Kidney (tissue), 14 donors: ENCODE measurements around the gene NIPBL. TPM values are rescaled to one million over a fixed set of nuclear protein-coding genes. Genes with fewer than 3 reads are reported as not detected.

Source experiments
- DNase-seq, 5 donors: peaks; one replicate each; pipeline ENCODE4 v3.0.0-alpha.2; 2013 to 2020
- FAIRE-seq: peaks from 2 replicates; lab custom pipeline; 2012; peaks lifted over from hg19 to GRCh38; lab: Jason Lieb, UNC
- H3K27ac ChIP-seq, 2 donors: one replicate each; pipeline ENCODE4 v1.7.0; 2013; ENCODE audit warnings: low read depth in 2 of 2, low read length in 2 of 2, inconsistent platforms in 1 of 2
- H3K27me3 ChIP-seq: one replicate; pipeline ENCODE4 v1.7.1; 2013; ENCODE audit warnings: low read length, inconsistent platforms; ENCODE audit not compliant: control insufficient read depth, insufficient read depth
- H3K36me3 ChIP-seq, 3 donors: one replicate each; pipeline versions ENCODE4 v1.7.0 to v1.7.1; 2013; ENCODE audit warnings: low read length in 3 of 3, control low read depth in 1 of 3, inconsistent platforms in 1 of 3; ENCODE audit not compliant: insufficient read depth in 3 of 3, control insufficient read depth in 2 of 3
- H3K4me1 ChIP-seq, 3 donors: one replicate each; pipeline versions ENCODE4 v1.7.0 to v1.7.1; 2013; ENCODE audit warnings: low read length in 3 of 3, inconsistent platforms in 1 of 3, low read depth in 1 of 3; ENCODE audit not compliant: control insufficient read depth in 2 of 3, insufficient read depth in 2 of 3
- H3K4me3 ChIP-seq, 3 donors: one replicate each; pipeline versions ENCODE4 v1.7.0 to v1.8.1; 2013; ENCODE audit warnings: low read length in 3 of 3, control low read depth in 1 of 3, inconsistent platforms in 1 of 3
- H3K9ac ChIP-seq, 3 donors: one replicate each; pipeline versions ENCODE4 v1.7.0 to v1.7.1; 2013; ENCODE audit warnings: low read length in 3 of 3, control low read depth in 1 of 3, inconsistent platforms in 1 of 3
- H3K9me3 ChIP-seq, 3 donors: one replicate each; pipeline versions ENCODE4 v1.7.0 to v1.7.1; 2013; ENCODE audit warnings: low read length in 3 of 3, control low read depth in 1 of 3, inconsistent platforms in 1 of 3; ENCODE audit not compliant: control insufficient read depth in 2 of 3, insufficient read depth in 1 of 3
- intact Hi-C: fragments of 100-400 bp; cut with DNase I; formaldehyde crosslinking; loops from one replicate; pipeline ENCODE4 v1.11.1; 2022
- polyA plus RNA-seq: library from polyadenylated mRNA; stranded (reverse); fragments of 350-450 nt; fragmentation: Illumina TruSeq; extraction: RNeasy Lipid Tissue Mini Kit (QIAGEN cat#74804); gene quantifications from one replicate; pipeline ENCODE4 v1.2.3, GENCODE V29; 2014; ENCODE audit warnings: low read depth, low replicate concordance; ENCODE audit not compliant: insufficient read depth
- total RNA-seq: library from RNA; stranded (reverse); fragmentation: NEBNext Ultra II Directional; extraction: Animal tissue kit (Norgen Biotek cat#: 25700); gene quantifications from one replicate; pipeline ENCODE4 v1.2.1, GENCODE V29; 2021
- TF ChIP-seq, protein P1 (sequence below): IDR thresholded peaks from 3 replicates; pipeline ENCODE4 v1.5.1; 2012; ENCODE audit warnings: mild to moderate bottlenecking, moderate library complexity, borderline replicate concordance; ENCODE audit not compliant: insufficient read depth; ENCODE audit errors: extremely low read depth
- donor health status: control.
- donor health status: control.
- donor health status: control.
- donor health status: control.
- donor health status: control.
- donor health status: DM: yes; HTN: yes; CAD: no.
- donor health status: Normal renal cell carcinoma (clear cell type).

Gene NIPBL
- total and polyA plus RNA-seq, 2 donors from 2014 or later = 12.4 to 65.5 TPM

- Histone ChIP-seq H3K9ac (no peak overlapping the region), H3K27ac (no peak overlapping the region), H3K4me3 (no peak overlapping the region), H3K27me3 (no peaks in the 10 kb centered on the region), H3K9me3 (no peaks in the 10 kb centered on the region), H3K36me3 (peaks cover 6 to 35% (median 13%) of the 10 kb centered on the region in 3 donors), H3K4me1 (no peaks in the 10 kb centered on the region)
- TF ChIP-seq, protein P1, sequence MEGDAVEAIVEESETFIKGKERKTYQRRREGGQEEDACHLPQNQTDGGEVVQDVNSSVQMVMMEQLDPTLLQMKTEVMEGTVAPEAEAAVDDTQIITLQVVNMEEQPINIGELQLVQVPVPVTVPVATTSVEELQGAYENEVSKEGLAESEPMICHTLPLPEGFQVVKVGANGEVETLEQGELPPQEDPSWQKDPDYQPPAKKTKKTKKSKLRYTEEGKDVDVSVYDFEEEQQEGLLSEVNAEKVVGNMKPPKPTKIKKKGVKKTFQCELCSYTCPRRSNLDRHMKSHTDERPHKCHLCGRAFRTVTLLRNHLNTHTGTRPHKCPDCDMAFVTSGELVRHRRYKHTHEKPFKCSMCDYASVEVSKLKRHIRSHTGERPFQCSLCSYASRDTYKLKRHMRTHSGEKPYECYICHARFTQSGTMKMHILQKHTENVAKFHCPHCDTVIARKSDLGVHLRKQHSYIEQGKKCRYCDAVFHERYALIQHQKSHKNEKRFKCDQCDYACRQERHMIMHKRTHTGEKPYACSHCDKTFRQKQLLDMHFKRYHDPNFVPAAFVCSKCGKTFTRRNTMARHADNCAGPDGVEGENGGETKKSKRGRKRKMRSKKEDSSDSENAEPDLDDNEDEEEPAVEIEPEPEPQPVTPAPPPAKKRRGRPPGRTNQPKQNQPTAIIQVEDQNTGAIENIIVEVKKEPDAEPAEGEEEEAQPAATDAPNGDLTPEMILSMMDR = no peak
- DNase-seq (no peak), FAIRE-seq (peak; percentile 82)
- intact Hi-C loops = no loop called here
Measured at GRCh38 chr5:37014321-37014720, 137.8 kb downstream of the NIPBL start.

- Histone ChIP-seq H3K27ac (no peak overlapping the region), H3K4me1 (no peaks in the 10 kb centered on the region), H3K9ac (no peak overlapping the region), H3K4me3 (no peak overlapping the region), H3K27me3 (no peaks in the 10 kb centered on the region), H3K36me3 (peaks cover 3 to 36% (median 14%) of the 10 kb centered on the region in 3 donors), H3K9me3 (no peaks in the 10 kb centered on the region)
- TF ChIP-seq, protein P1 = no peak
- intact Hi-C loops = no loop called here
- DNase-seq (no peak), FAIRE-seq (peak; percentile 32)
Measured at GRCh38 chr5:37015795-37016666, 139.5 kb downstream of the NIPBL start.

- H3K9me3 ChIP-seq = no peaks in the 10 kb centered on the region
- no peaks in the 10 kb centered on the region for H3K4me1 ChIP-seq
- no peaks in the 10 kb centered on the region for H3K27me3 ChIP-seq
- H3K9ac ChIP-seq = no peak overlapping the region
- H3K36me3 ChIP-seq = peaks cover 0 to 18% (median 11%) of the 10 kb centered on the region in 3 donors
- FAIRE-seq (no peak), DNase-seq (no peak)
- no peak overlapping the region for H3K27ac ChIP-seq
- intact Hi-C loops = no loop called here
- no peak overlapping the region for H3K4me3 ChIP-seq
- TF ChIP-seq, protein P1 = no peak
Measured at GRCh38 chr5:37028910-37029309, 152.3 kb downstream of the NIPBL start.
